ENCODE measurements around the gene LRP8.
"Not testable (repeated sequence)": the region's sequence is repeated elsewhere in the genome, so short reads cannot be mapped to it uniquely, and the experiment has no call there.

DNA sequence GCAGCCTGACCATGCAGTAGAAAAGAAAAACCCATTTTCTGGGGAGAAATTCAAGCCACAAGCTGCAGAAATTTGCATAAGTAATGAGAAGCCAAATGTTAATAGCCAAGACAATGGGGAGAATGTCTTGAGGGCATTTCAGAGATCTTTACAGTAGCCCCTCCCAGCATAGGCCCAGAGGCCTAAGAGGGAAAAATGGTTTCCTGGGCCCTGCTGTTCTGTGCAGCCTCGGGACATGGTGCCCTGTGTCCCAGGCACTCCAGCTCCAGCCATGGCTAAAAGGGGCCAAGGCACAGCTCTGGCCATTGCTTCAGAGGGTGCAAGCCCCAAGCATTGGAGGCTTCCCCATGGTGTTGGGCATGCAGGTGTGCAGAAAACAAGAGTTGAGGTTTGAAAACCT, 122.4 kb downstream of the LRP8 start:
- TF ChIP-seq CTCF (IDR thresholded peaks at IDR 0.05 in 4 of 5, conservative IDR thresholded peaks at IDR 0.05 in 1 of 5); POLR2A (IDR thresholded peaks at IDR 0.05): not testable (repeated sequence)
